ENCODE measurements around the gene C19orf73.

- TF ChIP-seq CTCF (IDR thresholded peaks at IDR 0.05) (no peak), POLR2AphosphoS5 (IDR thresholded peaks at IDR 0.05; ENCODE audit: insufficient read depth in 1 of 2, low read depth in 1 of 2) (peak; percentile 20 to 37), POLR2A (IDR thresholded peaks at IDR 0.05) (no peak)
Measured at GRCh38 chr19:49151267-49152118, 32.5 kb upstream of the C19orf73 start.
